Measurements from ENCODE around the gene MARK4. TPM values are rescaled to one million over a fixed set of nuclear protein-coding genes. Genes with fewer than 3 reads are reported as not detected.

MARK4 gene
- total and polyA plus RNA-seq, 2 experiments from 2014 or later: 14.8 to 23.0 TPM

DNA sequence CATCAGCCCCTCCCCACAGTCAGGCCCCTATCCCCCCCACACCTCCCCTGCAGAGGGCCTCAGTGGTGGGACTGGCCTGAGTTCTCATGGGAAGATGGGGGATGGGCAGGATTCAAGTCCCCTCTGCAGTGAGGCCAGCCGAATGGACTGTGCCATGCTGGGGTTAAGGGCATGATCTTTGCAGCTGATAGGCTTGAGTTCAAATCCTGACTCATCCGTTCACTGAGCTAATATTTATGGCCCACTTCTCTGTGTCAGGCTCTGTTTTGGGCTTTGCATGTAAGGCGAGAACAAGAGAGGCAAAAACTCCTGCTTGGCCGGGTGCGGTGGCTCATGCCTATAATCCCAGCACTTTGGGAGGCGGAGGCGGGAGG, 20.7 kb downstream of the MARK4 start:
- H3K9me3 ChIP-seq (ENCODE audit: low read depth): no peaks in the 10 kb centered on the region
- H3K79me2 ChIP-seq: no peaks in the 10 kb centered on the region
- H3K4me1 ChIP-seq (ENCODE audit: insufficient read depth): peaks cover 12% of the 10 kb centered on the region
- WGBS (ENCODE audit: low lambda C conversion rate, missing lambda C conversion rate): 82% methylated on average over 7 of the region's 7 CpGs
- H3K36me3 ChIP-seq (replicated peaks; ENCODE audit: insufficient read depth, low read depth): no peaks in the 10 kb centered on the region
- no peaks in the 10 kb centered on the region for H4K20me1 ChIP-seq (ENCODE audit: insufficient read depth, poor library complexity, severe bottlenecking)
- no peak for TF ChIP-seq EZH2phosphoT487 (IDR thresholded peaks at IDR 0.05; ENCODE audit: low read depth, severe bottlenecking, unreplicated experiment)
- TF ChIP-seq, protein P1, sequence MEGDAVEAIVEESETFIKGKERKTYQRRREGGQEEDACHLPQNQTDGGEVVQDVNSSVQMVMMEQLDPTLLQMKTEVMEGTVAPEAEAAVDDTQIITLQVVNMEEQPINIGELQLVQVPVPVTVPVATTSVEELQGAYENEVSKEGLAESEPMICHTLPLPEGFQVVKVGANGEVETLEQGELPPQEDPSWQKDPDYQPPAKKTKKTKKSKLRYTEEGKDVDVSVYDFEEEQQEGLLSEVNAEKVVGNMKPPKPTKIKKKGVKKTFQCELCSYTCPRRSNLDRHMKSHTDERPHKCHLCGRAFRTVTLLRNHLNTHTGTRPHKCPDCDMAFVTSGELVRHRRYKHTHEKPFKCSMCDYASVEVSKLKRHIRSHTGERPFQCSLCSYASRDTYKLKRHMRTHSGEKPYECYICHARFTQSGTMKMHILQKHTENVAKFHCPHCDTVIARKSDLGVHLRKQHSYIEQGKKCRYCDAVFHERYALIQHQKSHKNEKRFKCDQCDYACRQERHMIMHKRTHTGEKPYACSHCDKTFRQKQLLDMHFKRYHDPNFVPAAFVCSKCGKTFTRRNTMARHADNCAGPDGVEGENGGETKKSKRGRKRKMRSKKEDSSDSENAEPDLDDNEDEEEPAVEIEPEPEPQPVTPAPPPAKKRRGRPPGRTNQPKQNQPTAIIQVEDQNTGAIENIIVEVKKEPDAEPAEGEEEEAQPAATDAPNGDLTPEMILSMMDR (IDR thresholded peaks at IDR 0.05; ENCODE audit: poor library complexity): no peak
- TF ChIP-seq EZH2 (IDR thresholded peaks at IDR 0.05; ENCODE audit: borderline replicate concordance): no peak
- no peak overlapping the region for H3K27ac ChIP-seq
- H3K4me2 ChIP-seq: no peak overlapping the region
- no peak for DNase-seq (ENCODE audit: low spot score)
- H3K27me3 ChIP-seq: no peaks in the 10 kb centered on the region
- no peak overlapping the region for H2AFZ ChIP-seq
- H3K4me3 ChIP-seq: no peak overlapping the region
- no peaks in the 10 kb centered on the region for H3K9me2 ChIP-seq (replicated peaks; ENCODE audit: insufficient read depth)

DNA sequence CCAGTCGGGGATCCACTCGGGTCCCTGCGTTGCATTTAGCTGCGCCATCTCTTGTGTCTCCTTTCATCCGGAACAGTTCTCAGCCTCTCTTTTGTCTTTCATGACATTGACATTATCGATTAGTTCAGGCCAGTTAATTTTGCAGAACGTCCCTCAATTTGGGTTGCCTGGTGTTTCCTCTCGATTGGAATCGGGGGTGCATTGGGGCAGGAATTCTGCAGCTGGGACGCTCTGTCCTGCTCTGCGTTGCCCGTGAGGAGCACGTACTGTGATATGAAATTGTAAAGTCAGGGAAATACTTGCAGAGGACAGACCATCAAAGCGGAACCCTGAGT, 22.4 kb downstream of the MARK4 start:
- TF ChIP-seq EZH2 (IDR thresholded peaks at IDR 0.05; ENCODE audit: borderline replicate concordance) (no peak), EZH2phosphoT487 (IDR thresholded peaks at IDR 0.05; ENCODE audit: low read depth, severe bottlenecking, unreplicated experiment) (no peak)
- TF ChIP-seq, protein P1 (IDR thresholded peaks at IDR 0.05; ENCODE audit: poor library complexity): no peak
- no peaks in the 10 kb centered on the region for H3K9me3 ChIP-seq (ENCODE audit: low read depth)
- H3K27ac ChIP-seq: no peak overlapping the region
- H2AFZ ChIP-seq: no peak overlapping the region
- no peak overlapping the region for H3K4me3 ChIP-seq
- H3K4me1 ChIP-seq (ENCODE audit: insufficient read depth): peaks cover 12% of the 10 kb centered on the region
- no peaks in the 10 kb centered on the region for H3K79me2 ChIP-seq
- WGBS (ENCODE audit: low lambda C conversion rate, missing lambda C conversion rate): 94% methylated on average over 14 of the region's 14 CpGs
- no peaks in the 10 kb centered on the region for H3K36me3 ChIP-seq (replicated peaks; ENCODE audit: insufficient read depth, low read depth)
- no peaks in the 10 kb centered on the region for H4K20me1 ChIP-seq (ENCODE audit: insufficient read depth, poor library complexity, severe bottlenecking)
- no peak for DNase-seq (ENCODE audit: low spot score)
- no peaks in the 10 kb centered on the region for H3K9me2 ChIP-seq (replicated peaks; ENCODE audit: insufficient read depth)
- no peak overlapping the region for H3K4me2 ChIP-seq
- no peaks in the 10 kb centered on the region for H3K27me3 ChIP-seq

DNA sequence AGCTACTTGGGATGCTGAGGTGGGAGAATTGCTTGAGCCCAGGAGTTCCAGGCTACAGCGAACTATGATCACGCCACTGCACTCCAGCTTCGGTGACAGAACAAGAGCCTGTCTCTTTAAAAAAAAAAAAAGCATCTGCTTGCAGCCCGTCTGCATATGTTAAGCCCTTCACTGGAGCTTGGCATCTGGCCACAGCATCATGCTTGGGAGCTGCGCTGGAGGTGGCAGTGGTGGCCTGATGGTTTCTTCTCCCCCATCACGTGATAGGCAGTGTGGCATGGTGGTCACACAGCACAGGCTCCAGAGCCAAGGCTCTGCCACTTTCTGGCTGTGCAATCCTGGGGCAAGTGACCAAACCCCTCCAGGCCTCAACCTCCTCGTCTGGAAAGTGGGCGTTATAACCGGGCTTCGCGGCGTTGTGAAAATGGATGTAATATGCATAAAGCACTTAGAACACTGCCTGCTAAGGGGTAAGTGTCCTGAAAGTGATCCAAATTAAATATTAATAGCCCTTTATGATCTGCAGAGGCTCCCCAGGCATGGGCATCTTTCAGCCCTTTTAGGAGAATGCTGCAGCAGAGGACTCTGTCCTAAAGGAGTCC, 24.4 kb downstream of the MARK4 start:
- Histone ChIP-seq H3K4me2 (peak overlapping the region; percentile 41), H3K36me3 (replicated peaks; ENCODE audit: insufficient read depth, low read depth) (no peaks in the 10 kb centered on the region)

More for the DNA sequence above, 24.4 kb downstream of the MARK4 start:
- no peak overlapping the region for H2AFZ ChIP-seq
- H3K9me3 ChIP-seq (ENCODE audit: low read depth): no peaks in the 10 kb centered on the region
- 73% methylated on average over 12 of the region's 12 CpGs for WGBS (ENCODE audit: low lambda C conversion rate, missing lambda C conversion rate)
- H3K4me3 ChIP-seq: no peak overlapping the region
- H3K4me1 ChIP-seq (ENCODE audit: insufficient read depth): peaks cover 12% of the 10 kb centered on the region
- no peaks in the 10 kb centered on the region for H3K79me2 ChIP-seq
- H3K9me2 ChIP-seq (replicated peaks; ENCODE audit: insufficient read depth): no peaks in the 10 kb centered on the region
- H3K27me3 ChIP-seq: no peaks in the 10 kb centered on the region
- TF ChIP-seq EZH2 (IDR thresholded peaks at IDR 0.05; ENCODE audit: borderline replicate concordance) (no peak), EZH2phosphoT487 (IDR thresholded peaks at IDR 0.05; ENCODE audit: low read depth, severe bottlenecking, unreplicated experiment) (no peak)
- TF ChIP-seq, protein P1 (IDR thresholded peaks at IDR 0.05; ENCODE audit: poor library complexity): no peak
- peak overlapping the region; percentile 23 for H3K27ac ChIP-seq
- DNase-seq (ENCODE audit: low spot score): no peak
- H4K20me1 ChIP-seq (ENCODE audit: insufficient read depth, poor library complexity, severe bottlenecking): no peaks in the 10 kb centered on the region

Data from hepatocyte (in vitro differentiated cells).